ENCODE results near the gene HDAC1.

GRCh38 chr1:32269744-32270143 is 22.1 kb upstream of the HDAC1 start:
- TF ChIP-seq EZH2 (IDR thresholded peaks at IDR 0.05; ENCODE audit: insufficient read depth, poor library complexity, severe bottlenecking) = no peak
- TF ChIP-seq EZH2phosphoT487 (IDR thresholded peaks at IDR 0.05; ENCODE audit: insufficient read depth, low read depth) = no peak

All from GM23248 (cell line).